HG03520 (cell line): Measurements from ENCODE around the gene MRPL42.
"Not testable (repeated sequence)": the region's sequence is repeated elsewhere in the genome, so short reads cannot be mapped to it uniquely, and the experiment has no call there.

Source experiments
- ATAC-seq: cut with Tn5 transposase; IDR thresholded peaks from one replicate; pipeline ENCODE4 v1.9.1; 2021; ENCODE audit warnings: mild to moderate bottlenecking, moderate library complexity; ENCODE audit not compliant: unreplicated experiment

Gene MRPL42

GRCh38 chr12:93497456-93497855 lies 30.1 kb downstream of the MRPL42 start:
- ATAC-seq, result no peak

- not testable (repeated sequence) for ATAC-seq
Observed at GRCh38 chr12:93498813-93499212, 31.5 kb downstream of the MRPL42 start.

DNA sequence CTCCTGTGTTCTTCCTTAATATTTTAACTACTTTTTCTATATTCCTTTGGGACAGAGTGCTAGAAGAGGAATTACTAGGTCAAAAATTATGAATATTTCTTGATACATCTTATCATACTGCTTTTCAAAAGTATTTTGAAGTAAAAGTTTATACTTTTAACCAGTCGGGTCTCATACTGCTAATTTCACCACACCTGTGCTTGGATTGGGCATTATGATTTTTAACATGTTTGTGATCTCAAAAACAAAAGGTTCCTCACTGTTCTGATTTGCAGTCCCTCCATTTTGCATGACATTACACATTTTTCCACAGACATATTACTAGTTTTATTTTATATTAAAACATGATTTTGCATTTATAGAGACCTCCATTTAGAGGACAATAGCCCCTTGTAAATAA lies 32.9 kb downstream of the MRPL42 start:
- ATAC-seq, result no peak

- no peak for ATAC-seq
Observed at GRCh38 chr12:93500667-93501066, 33.4 kb downstream of the MRPL42 start.

DNA sequence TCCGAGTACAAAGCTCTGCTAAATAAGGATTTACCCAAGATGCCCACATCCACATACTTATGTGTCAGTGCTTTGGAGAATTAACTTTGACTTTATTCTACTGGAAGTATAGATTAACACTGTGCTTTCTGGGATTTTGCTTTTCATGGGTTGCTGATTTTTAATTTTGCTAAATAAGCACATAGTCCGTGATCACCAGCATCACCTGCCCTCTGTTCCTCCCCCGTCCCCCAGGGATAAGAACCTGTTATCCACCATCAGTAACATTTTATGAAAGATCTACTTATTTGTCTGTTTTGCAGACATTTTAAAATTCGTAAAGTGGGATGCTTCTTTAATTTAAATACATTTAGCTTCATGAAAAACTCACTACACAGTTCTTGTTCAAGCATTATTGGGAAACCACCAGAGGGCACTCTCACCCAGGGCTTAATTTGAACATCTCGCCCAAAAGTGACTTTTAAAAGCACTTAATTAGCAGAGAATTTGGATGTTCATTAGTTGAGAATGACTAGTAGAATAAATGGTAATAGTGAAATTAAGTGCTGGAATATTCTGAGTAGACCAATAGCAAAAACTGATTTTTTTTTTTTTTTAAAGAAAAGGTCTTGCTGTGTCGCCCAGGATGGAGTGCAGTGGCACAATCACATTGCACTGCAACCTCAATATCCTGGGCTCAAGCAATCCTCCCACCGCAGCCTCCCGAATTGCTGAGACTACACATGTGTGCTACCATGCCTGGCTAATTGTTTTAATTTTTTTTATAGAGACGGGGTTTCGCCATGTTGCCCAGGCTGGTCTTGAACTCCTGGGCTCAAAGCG lies 35.7 kb downstream of the MRPL42 start:
- no peak for ATAC-seq

- no peak for ATAC-seq
Observed at GRCh38 chr12:93507165-93507564, 39.9 kb downstream of the MRPL42 start.

DNA sequence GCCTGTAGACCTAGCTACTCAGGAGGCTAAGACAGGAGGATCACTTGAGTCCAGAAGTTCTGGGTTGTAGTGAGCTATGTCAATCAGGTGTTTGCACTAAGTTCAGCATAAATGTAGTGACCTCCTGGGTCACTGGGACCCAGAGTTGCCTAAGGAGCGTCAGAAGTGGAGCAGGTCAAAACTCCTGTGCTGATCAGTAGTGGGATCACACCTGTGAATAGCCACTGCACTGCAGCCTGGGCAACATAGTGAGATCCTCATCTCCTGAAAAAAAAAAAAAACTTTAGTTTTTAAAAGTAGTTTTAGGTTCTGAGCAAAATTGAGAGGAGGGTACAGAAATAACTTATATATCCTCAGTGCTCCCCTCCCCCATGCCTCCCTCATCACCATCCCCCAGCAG lies 42.2 kb downstream of the MRPL42 start:
- ATAC-seq, result no peak

GRCh38 chr12:93514853-93515252 lies 47.5 kb downstream of the MRPL42 start:
- no peak for ATAC-seq

- no peak for ATAC-seq
Observed at GRCh38 chr12:93518725-93519124, 51.4 kb downstream of the MRPL42 start.

DNA sequence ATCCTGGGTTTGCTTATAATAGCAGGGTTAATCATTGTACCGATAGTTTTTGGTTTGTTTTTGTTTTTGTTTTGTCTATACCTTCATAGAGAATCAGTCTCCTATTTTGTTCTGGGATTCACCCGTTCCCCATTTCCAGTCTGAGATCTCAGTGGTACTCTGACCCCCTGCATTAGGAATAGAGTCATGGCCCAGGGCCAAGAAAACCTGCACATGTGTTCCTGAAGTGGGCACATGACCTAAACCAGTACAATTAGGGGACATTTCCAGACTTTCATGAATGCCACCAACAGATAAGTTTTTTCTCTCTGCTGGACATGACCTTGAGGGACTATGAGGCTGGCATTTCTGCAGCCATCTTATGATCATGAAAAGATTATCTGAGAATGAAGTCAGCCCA lies 52.5 kb downstream of the MRPL42 start:
- no peak for ATAC-seq

DNA sequence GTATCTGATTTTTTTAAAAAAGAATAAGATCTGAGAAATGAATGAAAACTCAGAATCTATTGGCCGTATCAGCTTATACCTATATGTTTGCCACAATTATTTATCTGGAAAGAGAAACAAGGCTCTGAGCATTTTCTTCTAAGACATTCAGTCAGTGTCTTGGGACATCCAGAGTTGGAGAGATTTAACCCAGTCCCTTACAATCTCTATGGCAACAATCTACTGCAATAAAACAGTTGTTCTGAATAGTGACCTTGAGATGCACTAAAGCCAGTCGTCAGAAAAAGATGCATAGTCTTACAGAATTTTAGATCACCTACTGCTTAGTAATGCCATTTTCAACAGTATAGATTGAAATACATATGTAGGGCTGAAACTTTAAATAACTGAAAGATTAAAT lies 53.1 kb downstream of the MRPL42 start:
- ATAC-seq, result no peak

GRCh38 chr12:93521225-93522080 lies 54.1 kb downstream of the MRPL42 start:
- no peak for ATAC-seq

DNA sequence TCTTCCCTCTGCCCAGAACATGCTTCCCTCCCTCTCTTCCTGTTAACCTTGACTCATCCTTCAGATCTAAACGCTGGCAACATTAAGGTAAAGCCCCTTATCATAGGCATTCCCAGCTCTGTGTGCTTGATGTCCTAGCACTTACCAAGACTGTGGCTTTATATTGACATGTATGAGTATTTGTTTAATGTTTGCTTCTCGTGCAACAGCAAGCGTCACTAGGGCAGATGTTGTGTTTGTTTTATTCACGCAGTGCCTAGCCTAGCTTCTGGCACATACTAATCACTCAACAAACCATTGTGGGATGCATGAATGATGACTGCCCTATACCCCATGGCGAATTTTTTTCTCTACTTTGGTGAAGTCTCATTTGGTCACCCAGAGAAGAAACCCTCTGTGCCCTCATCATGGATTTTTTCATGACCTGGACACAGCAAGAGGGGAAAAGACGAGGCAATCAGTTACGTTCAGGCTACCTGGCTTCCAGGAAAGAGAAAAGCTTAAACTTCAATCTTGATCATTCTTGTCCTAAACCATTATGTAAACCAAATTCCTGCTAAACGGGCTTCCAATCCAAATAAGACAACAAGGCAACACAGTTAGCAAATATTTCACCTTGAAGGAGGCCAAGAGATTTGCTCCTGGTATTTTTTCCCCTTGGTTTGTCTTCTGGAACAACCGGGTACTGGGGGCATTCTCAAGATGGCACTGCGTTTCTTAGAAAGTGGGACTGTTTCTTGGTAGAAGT lies 57.2 kb downstream of the MRPL42 start:
- ATAC-seq, result no peak

- no peak for ATAC-seq
Observed at GRCh38 chr12:93526786-93527428, 59.6 kb downstream of the MRPL42 start.

- ATAC-seq, result no peak
Observed at GRCh38 chr12:93530358-93530757, 63.0 kb downstream of the MRPL42 start.

GRCh38 chr12:93533310-93533709 lies 66.0 kb downstream of the MRPL42 start:
- no peak for ATAC-seq

DNA sequence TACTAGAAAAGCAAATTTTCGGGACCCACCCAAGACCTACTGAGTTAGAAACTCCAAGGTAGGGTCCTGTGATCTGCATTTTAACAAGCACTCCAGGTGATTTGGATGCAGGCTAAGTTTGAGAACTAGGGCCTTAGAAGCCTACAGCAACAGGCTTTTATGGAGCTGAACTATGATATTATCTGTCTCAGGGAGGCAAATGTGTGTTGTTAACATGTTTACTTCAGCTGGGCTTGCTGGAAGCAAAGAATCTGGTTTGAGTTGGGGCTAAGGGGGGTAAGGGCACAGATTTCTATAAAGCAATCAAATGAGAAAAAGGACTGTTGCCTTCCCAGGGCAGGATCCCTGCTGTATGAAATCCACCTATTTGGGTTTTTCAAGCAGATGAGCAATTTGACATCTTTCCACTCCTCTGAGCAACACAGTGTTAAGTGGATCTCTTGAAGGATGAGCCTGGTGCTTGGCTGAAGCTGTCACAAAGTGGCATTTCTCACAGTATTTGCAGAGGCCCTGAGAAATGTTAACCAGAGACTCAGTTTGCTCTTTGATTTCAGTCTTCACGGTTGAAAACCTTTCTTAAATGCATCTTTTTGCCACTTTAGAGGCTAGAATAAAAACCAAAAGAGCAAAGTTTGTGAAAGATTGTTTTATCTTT lies 68.9 kb downstream of the MRPL42 start:
- no peak for ATAC-seq

DNA sequence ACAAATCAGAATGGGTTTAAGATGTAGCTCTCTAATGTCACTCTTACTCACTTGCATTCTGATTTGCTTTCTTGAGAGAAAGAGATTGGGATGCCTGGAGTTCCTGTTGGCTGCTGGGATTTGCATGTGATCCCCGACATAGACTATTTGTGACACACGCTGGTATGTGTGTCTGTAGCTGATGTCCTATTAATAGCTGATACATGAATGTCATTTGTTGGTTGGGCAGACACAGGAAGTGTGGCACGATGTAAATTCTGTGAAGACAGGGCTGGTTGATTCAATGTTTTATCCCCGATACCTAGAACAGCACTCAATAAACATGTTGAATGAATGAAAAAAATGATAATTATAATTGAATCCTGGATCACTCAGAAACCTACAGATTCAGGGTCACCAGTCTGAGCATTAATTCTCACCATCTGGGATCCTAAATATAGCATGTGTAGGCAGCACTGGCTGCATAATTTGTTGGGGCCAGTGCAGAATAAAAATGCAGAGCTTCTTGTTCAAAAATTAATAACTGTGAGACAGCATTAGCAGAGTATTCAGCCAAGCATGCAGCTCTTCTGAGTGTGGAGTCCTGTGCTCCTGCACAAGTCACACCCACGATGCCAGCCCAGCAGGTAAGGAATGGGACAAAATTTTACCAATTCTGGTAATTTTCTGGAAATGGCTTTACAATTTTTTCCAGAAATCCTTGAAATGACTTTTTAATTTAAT lies 69.6 kb downstream of the MRPL42 start:
- no peak for ATAC-seq

DNA sequence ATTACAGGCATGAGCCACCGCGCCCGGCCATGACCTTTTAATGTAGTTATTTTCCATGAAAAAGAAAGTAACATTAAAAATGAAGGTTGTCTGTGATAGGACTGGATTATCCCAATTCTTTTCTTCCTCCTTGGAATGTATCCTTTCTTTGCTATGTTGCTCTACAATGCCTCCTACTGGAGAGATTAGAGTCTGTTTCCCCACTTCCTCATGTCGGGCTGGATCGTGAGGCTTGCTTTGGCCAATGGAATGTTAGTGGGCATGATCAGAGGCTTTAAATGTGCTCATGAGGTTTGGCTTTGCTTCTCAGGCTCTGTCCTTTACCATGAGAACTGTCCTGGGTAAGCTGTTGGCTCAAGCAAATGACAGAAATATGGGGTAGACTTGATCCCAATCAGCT lies 70.5 kb downstream of the MRPL42 start:
- ATAC-seq, result no peak

DNA sequence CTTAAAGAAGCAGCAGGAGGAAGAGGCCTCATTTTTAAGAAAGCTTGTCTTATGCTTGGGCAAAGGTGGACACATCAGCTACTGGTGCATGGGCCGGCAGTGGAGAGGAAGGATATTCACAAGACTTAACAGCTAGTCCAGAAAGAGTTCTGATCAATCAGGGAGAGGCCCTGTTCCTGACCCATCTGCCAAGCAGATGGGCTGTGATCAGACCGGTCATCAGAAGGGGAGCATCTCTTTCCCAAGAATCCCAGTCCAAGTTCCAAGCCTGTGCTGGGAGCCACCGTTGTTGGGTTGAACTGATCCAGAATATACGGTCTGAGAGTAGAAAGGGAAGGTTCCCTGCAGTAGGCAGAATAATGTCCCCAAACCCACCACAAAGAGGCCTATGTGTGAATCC lies 72.5 kb downstream of the MRPL42 start:
- no peak for ATAC-seq
